Stimulated activated CD8-positive, alpha-beta memory T cell treated with anti-CD3 and anti-CD28 coated beads, Interleukin-4, amount 100 ng/mL, for 1 hour (primary cell): ENCODE data around the gene EIF4EBP2.

Source experiments
- DNase-seq, 2 donors: peaks; one replicate each; pipeline ENCODE4 v3.0.0-alpha.2; 2020; ENCODE audit warnings: low read depth in 2 of 2, low spot score in 1 of 2

The EIF4EBP2 gene

DNA sequence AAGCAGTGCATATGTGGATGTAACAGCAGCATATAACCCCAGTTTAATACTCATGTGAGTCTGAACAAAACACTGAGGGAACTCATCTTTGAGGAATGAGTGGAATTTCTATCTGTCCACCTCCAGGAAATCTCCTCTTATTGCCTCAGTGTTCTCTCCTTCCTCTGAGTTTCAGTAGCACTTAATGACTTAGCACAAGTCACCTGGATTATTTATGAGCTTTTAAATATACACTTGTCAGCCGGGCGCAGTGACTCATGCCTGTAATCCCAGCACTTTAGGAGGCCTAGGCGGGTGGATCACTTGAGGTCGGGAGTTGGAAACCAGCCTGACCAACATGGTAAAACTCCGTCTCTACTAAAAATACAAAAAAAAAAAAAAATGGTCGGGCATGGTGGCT, 25.8 kb upstream of the EIF4EBP2 start:
- no peak for DNase-seq

DNA sequence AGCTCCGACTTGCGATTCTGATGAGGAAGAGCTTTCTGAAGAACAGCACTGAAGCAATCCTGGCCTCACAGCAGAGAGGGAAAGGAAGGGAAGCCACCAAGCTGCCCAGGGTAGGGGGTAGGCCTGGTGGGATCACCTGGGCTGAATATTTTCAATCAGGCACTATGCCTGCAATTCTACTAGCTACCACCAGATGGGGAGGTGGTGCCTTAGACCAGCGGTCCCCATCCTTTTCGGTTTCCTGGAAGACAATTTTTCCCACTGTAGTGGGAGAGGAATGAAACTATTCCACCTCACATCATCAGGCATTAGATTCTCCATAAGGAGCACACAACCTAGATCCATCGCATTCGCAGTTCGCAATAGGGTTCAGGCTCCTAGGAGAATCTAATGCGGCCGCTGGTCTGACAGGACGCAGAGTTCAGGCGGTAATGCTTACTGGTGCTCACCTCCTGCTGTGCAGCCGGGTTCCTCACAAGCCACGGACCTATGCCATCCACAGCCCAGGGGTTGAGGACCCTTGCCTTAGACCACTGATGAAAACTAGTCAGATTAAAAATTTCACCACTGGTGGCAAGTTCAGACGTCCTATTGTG, 24.3 kb upstream of the EIF4EBP2 start:
- no peak for DNase-seq

DNA sequence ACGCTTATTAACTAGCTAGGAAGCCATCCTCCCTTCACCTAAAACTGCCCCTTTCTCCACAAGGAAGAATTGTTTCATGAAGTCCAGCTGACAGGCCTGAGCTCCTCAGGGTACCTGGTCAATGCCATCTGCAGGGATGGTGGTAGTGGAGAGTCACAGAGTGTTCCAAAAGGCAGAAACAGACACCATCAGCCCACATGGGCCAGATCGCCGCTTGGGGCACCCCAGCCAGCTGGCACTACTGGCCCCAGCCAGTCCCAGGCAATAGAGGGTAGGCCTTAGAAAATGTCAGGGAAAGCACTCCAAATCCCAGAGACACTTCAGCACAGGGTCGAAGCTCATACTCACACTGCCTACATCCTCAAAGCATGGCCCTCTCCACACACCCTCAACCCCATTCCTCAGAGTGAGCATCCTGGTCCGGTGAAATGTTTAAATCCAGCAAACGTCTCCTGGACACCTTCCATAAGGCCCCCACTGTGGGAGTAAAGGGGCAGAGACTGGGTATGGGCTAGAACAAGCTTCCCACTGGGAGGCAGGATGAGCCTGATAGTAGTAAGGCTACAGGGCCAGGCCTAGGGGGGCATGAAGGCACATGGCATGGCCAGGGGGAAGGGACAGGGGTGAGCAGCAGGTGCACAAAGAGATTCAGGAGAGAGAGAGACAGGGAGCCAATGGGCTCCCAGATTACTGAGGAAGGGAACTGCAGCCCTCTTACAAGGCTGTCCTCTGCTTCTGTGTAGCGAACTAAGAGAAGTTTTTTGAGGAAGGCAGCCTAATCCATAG, 23.4 kb upstream of the EIF4EBP2 start:
- no peak for DNase-seq

GRCh38 chr10:70381471-70382421, 22.2 kb upstream of the EIF4EBP2 start:
- DNase-seq, result no peak

- no peak for DNase-seq
Measured at GRCh38 chr10:70391654-70392053, 12.3 kb upstream of the EIF4EBP2 start.

GRCh38 chr10:70396140-70396539, 7.8 kb upstream of the EIF4EBP2 start:
- no peak for DNase-seq

- DNase-seq, result no peak
Measured at GRCh38 chr10:70399177-70399576, 4.8 kb upstream of the EIF4EBP2 start.

GRCh38 chr10:70403483-70404035, 386 bp upstream of the EIF4EBP2 start:
- DNase-seq, result no peak

GRCh38 chr10:70404787-70405036, 767 bp downstream of the EIF4EBP2 start:
- DNase-seq, result no peak

GRCh38 chr10:70405037-70405824, 1.3 kb downstream of the EIF4EBP2 start:
- no peak for DNase-seq

DNA sequence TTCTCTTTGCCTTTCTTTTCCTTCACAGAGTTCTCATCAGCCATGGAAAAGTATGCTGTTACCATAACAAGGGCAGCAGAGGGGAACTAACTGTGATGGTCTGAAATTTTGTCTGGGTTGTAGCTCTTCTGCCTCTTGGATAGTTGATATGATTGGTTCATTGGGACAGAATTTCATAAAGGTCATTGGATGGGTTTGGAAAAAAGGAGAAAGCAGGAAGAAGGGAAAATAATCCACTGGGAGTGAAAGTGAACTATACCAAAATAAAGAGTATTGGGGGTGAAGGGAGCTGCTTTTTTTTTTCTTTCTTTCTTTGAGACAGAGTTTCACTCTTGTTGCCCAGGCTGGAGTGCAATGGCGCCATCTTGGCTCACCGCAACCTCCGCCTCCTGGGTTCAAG, 5.8 kb downstream of the EIF4EBP2 start:
- no peak for DNase-seq

DNA sequence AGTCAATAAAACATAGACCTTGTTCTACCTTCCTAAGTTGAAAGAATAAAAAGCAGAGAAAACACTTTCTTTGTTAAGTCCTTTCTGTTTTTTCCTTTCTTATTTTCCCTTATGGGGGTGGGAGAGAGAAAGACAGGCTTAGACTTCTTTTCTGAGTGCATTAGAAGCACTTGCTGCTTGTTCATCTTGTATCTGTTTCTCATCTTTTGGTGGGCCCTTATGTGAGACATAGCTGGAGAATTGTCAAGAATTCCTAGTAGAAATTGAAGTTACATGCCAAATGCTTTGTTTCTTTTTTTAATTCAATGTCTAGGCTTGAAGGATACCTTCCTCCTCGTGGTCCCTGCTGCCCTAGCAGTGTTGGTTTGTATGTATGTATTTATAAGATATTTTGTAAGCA, 6.7 kb downstream of the EIF4EBP2 start:
- DNase-seq, result no peak

DNA sequence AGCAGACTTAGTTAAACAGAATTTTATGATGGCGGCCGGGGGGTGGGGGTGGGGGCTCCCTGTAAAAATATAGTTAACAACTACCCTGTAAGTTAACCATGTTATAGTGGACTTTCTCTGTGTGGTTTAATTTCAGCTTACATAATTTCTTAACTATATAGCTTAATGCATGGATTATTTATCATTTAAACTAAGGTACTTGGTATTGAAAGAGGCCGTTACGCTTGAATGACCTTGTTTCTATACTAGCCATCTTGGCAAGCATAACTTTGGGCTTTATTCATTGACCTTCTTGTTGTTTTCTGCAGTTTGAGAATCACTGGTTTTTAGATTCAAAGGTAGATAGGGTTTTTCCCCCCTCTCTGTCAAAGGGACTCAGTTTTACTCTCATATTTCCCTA, 8.4 kb downstream of the EIF4EBP2 start:
- no peak for DNase-seq

DNA sequence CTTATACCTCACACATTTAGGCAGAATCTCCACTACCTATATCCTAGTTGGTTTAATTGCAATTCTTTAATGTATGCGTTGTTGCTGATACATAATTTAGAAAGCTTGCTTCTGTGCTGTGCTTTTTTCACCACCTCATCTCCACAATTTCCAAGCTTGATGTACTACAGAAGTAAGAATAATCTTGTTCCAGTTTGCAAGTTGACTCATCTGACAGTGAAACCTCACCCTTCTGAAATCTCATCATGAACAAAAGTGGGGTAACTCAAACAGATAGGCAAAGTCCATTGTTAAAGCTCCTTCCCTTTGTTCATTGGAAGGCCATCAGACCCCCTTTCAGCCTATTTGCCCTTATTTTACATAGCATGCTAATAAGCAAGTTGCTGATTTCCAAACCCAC, 13.6 kb downstream of the EIF4EBP2 start:
- no peak for DNase-seq

DNA sequence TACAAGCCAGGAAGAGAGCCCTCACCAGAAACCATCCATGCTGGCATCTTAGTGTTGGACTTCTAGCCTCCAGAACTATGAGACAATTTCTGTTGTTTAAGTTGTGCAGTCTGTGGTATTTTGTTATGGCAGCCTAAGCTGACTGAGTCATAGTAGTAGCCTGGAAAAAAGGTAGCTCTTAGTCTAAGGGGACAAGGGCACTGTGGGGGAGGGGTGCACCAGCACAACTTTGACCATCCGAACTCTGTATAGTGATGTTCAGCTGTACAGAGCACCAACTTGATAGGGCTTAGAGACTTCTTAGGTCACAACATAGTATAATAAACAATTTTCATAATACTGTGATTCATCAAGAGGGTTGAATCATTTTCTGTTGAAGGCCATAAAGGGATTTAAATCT, 14.3 kb downstream of the EIF4EBP2 start:
- no peak for DNase-seq

GRCh38 chr10:70418713-70419112, 14.8 kb downstream of the EIF4EBP2 start:
- DNase-seq, result no peak

DNA sequence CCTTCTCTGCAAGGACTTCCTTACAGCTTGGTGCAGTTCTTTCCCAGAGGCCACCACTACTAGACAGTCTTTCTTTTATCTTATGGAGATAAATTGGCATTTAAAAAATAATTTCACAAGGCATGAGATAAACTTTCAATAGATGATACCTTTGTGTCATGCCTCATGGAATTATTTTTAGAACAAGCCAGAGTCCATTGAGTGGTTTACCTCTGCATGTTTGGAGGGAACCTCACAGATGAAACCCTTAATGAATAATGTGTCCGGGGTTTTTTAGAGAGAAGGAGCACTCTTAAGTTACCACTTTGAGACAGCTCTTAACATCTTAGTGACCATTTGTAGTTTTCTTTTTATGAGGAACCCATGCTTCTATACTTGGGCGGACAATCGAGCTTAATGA, 20.4 kb downstream of the EIF4EBP2 start:
- DNase-seq, result no peak

DNA sequence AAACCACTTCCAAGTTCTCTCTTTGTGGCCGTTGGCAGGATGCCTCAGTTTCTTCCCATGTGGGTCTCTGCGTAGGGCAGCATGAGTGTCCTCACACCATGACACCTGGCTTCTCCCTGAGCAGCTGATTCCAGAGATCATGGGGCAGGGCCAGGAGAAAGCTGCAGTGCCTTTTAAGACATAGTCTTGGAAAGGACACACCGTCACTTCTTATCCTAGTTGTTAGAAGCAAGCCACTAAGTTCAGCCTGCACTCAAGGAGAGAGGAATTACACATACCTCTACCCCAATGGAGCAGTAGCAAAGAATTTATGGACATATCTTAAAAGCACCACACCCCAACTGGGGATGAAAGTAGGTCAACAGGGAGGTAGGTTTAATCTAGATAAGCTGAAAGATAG, 21.2 kb downstream of the EIF4EBP2 start:
- DNase-seq, result no peak

- no peak for DNase-seq
Measured at GRCh38 chr10:70426823-70427222, 22.9 kb downstream of the EIF4EBP2 start.

DNA sequence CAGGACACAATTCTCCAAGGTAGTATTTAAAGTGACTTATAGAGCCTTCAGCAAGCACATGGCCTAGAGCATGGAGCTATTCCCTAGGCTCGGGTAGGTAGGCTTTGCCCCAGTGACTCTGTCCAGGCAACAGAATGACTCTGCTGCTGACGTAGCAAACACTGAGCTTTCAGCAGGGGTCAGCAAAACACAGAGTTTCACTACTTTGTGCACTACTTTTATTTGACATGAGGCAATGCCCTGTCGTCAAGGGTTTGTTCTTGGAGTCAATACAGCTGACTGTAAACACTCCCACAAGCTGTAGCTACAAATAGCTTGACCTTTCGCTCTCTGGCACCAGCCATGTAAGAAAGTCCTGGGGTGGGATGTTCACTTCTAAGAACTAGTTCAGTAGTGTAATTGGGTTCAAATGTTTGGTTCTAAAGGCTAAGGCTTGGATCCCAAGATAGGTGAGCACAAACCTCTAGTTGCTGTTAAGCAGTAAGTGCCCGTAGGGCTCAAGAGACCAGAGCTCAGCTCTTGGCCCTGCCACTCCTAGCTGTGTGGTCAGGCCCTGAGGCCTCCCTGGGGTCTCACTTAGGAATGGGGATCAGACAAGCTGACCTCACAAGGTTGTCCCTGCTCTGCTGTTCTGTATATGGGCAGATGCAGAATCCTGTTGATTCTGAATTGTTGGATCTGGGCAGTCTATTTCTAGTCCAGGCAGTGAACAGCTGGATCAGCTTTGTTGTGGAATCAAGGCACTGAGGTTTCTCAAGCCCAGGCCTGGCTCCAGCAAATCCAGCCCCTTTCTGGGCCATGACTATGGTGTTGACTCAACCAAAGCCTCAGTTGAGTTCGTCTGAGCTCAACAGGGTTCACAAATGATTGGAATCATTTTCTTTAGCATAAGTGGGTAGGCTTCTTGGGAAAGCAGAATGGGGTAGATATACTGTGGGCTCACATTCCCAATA, 26.8 kb downstream of the EIF4EBP2 start:
- DNase-seq, result no peak
